Measurements from ENCODE around the gene RAD51B.
A peak's percentile ranks its signal among the peaks of the same experiment; 100 is the strongest.

Gene RAD51B

DNA sequence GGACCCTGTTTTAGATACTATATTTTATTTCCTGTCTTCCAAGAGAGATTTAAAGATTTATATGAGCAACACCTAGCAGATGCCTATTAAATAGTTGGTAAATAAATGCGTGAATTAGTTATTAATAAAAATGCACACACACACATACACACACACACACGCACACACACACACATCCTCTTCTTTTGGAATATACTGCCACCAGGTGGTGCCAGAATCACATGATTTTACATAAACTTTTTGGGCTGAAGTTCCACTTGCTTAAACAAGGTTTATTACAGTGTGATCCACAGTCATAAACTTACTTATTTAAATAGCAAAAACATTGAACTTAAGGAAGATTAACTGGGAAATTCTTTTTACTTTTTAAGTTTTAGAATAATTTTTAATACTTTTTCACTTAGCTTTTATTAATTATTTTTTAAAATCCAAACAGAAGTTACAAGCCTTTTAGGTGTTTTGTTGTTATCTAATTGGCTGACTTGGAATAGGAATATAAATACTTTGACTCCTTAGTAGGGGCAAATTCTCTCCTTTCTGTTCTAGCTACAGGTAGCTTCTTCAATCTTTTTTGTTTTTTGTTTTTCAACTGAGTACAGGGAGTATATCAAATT is 17.5 kb downstream of the RAD51B start:
- Histone ChIP-seq H3K27ac (ENCODE audit: extremely low read depth, low read depth, low read length) (no peak overlapping the region), H3K9me3 (ENCODE audit: control insufficient read depth, insufficient read depth, low read depth, low read length) (no peaks in the 10 kb centered on the region), H3K36me3 (ENCODE audit: control insufficient read depth in 2 of 2, insufficient read depth in 1 of 2, low read length in 2 of 2) (peaks cover 14 to 17% of the 10 kb centered on the region in 2 experiments), H3K4me1 (ENCODE audit: control insufficient read depth, insufficient read depth, low read length) (no peaks in the 10 kb centered on the region), H3K4me3 (ENCODE audit: low read depth, low read length) (no peak overlapping the region)
- ChIA-PET CTCF (interaction anchor here (0.5 to 2.3 kb wide), 27 partner anchors 8 to 1007 kb away, joined by 3 to 12 read pairs (median 3); no protein-coding TSS in a partner anchor), POLR2A (no interaction called here)
- TF ChIP-seq, protein P1, sequence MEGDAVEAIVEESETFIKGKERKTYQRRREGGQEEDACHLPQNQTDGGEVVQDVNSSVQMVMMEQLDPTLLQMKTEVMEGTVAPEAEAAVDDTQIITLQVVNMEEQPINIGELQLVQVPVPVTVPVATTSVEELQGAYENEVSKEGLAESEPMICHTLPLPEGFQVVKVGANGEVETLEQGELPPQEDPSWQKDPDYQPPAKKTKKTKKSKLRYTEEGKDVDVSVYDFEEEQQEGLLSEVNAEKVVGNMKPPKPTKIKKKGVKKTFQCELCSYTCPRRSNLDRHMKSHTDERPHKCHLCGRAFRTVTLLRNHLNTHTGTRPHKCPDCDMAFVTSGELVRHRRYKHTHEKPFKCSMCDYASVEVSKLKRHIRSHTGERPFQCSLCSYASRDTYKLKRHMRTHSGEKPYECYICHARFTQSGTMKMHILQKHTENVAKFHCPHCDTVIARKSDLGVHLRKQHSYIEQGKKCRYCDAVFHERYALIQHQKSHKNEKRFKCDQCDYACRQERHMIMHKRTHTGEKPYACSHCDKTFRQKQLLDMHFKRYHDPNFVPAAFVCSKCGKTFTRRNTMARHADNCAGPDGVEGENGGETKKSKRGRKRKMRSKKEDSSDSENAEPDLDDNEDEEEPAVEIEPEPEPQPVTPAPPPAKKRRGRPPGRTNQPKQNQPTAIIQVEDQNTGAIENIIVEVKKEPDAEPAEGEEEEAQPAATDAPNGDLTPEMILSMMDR (tag by site-specific recombination; IDR thresholded peaks at IDR 0.05) = peak; percentile 42
- TF ChIP-seq, protein P2, sequence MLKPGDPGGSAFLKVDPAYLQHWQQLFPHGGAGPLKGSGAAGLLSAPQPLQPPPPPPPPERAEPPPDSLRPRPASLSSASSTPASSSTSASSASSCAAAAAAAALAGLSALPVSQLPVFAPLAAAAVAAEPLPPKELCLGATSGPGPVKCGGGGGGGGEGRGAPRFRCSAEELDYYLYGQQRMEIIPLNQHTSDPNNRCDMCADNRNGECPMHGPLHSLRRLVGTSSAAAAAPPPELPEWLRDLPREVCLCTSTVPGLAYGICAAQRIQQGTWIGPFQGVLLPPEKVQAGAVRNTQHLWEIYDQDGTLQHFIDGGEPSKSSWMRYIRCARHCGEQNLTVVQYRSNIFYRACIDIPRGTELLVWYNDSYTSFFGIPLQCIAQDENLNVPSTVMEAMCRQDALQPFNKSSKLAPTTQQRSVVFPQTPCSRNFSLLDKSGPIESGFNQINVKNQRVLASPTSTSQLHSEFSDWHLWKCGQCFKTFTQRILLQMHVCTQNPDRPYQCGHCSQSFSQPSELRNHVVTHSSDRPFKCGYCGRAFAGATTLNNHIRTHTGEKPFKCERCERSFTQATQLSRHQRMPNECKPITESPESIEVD (tag by site-specific recombination; IDR thresholded peaks at IDR 0.05) = 0 out of 2 replicates have a peak, but pooled peaks have one; percentile 18
- TF ChIP-seq ZNF664 (tag by site-specific recombination; IDR thresholded peaks at IDR 0.05) (0 out of 2 replicates have a peak, but pooled peaks have one; percentile 19), ZNF837 (tag by site-specific recombination; IDR thresholded peaks at IDR 0.05) (no peak), KLF8 (tag by site-specific recombination; IDR thresholded peaks at IDR 0.05) (peak; percentile 26; the same call in 1 of the 2 replicates), ZNF654 (tag by site-specific recombination; IDR thresholded peaks at IDR 0.05; ENCODE audit: low read depth) (peak; percentile 93), ZNF501 (tag by site-specific recombination; IDR thresholded peaks at IDR 0.05) (no peak)
- TF ChIP-seq, protein P3, sequence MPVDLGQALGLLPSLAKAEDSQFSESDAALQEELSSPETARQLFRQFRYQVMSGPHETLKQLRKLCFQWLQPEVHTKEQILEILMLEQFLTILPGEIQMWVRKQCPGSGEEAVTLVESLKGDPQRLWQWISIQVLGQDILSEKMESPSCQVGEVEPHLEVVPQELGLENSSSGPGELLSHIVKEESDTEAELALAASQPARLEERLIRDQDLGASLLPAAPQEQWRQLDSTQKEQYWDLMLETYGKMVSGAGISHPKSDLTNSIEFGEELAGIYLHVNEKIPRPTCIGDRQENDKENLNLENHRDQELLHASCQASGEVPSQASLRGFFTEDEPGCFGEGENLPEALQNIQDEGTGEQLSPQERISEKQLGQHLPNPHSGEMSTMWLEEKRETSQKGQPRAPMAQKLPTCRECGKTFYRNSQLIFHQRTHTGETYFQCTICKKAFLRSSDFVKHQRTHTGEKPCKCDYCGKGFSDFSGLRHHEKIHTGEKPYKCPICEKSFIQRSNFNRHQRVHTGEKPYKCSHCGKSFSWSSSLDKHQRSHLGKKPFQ (tag by site-specific recombination; IDR thresholded peaks at IDR 0.05) = 0 out of 2 replicates have a peak, but pooled peaks have one; percentile 50
- TF ChIP-seq, protein P4, sequence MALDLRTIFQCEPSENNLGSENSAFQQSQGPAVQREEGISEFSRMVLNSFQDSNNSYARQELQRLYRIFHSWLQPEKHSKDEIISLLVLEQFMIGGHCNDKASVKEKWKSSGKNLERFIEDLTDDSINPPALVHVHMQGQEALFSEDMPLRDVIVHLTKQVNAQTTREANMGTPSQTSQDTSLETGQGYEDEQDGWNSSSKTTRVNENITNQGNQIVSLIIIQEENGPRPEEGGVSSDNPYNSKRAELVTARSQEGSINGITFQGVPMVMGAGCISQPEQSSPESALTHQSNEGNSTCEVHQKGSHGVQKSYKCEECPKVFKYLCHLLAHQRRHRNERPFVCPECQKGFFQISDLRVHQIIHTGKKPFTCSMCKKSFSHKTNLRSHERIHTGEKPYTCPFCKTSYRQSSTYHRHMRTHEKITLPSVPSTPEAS (tag by site-specific recombination; IDR thresholded peaks at IDR 0.05) = peak; percentile 96

DNA sequence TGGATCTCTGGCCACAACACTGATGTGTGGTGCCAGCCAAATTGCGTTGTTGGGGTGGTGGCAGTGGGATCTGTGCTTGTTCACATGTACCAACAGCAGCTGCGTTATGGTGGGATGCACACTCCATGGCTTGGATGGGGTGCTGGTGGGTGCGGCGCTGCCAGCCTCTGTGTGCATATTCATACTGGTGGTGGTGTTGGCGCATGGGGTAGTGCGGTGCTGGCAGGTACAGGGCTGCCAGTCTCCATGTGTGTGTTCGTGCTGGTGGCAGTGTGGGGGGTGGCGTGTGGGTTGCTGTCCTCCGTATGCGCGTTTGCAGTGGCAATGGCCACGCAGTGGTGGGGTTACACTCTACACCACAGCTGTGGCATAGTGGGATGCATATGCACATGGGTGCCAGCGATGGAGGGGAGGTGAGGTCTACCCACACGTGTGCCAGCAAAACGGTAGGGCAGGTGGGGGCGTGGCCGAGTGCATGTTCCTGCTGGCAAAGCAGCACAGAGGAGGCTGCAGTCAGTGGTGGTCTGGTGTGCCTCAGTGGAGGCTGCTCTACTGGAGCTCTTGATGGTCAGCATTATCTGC is 26.5 kb downstream of the RAD51B start:
- H3K36me3 ChIP-seq (ENCODE audit: control insufficient read depth in 2 of 2, insufficient read depth in 1 of 2, low read length in 2 of 2) = no peaks in the 10 kb centered on the region; a peak in 1 of 3 replicates
- H3K9me3 ChIP-seq (ENCODE audit: control insufficient read depth, insufficient read depth, low read depth, low read length) = no peaks in the 10 kb centered on the region; the same call in 1 of the 2 replicates
- ChIA-PET CTCF (no interaction called here), POLR2A (no interaction called here)
- no peak overlapping the region for H3K4me3 ChIP-seq (ENCODE audit: low read depth, low read length)
- H3K27ac ChIP-seq (ENCODE audit: extremely low read depth, low read depth, low read length) = no peak overlapping the region
- no peaks in the 10 kb centered on the region for H3K4me1 ChIP-seq (ENCODE audit: control insufficient read depth, insufficient read depth, low read length)
- TF ChIP-seq ZNF530 (tag by site-specific recombination; IDR thresholded peaks at IDR 0.05; ENCODE audit: low read depth) (no peak), REPIN1 (tag by site-specific recombination; IDR thresholded peaks at IDR 0.05; ENCODE audit: low read depth) (no peak), ZNF473 (tag by site-specific recombination; IDR thresholded peaks at IDR 0.05) (no peak), SETDB1 (IDR thresholded peaks at IDR 0.05; ENCODE audit: insufficient read length, low read length) (no peak), ZNF433 (tag by site-specific recombination; IDR thresholded peaks at IDR 0.05; ENCODE audit: low read depth) (no peak)
- TF ChIP-seq, protein P2 (tag by site-specific recombination; IDR thresholded peaks at IDR 0.05) = no peak
- TF ChIP-seq, protein P5, sequence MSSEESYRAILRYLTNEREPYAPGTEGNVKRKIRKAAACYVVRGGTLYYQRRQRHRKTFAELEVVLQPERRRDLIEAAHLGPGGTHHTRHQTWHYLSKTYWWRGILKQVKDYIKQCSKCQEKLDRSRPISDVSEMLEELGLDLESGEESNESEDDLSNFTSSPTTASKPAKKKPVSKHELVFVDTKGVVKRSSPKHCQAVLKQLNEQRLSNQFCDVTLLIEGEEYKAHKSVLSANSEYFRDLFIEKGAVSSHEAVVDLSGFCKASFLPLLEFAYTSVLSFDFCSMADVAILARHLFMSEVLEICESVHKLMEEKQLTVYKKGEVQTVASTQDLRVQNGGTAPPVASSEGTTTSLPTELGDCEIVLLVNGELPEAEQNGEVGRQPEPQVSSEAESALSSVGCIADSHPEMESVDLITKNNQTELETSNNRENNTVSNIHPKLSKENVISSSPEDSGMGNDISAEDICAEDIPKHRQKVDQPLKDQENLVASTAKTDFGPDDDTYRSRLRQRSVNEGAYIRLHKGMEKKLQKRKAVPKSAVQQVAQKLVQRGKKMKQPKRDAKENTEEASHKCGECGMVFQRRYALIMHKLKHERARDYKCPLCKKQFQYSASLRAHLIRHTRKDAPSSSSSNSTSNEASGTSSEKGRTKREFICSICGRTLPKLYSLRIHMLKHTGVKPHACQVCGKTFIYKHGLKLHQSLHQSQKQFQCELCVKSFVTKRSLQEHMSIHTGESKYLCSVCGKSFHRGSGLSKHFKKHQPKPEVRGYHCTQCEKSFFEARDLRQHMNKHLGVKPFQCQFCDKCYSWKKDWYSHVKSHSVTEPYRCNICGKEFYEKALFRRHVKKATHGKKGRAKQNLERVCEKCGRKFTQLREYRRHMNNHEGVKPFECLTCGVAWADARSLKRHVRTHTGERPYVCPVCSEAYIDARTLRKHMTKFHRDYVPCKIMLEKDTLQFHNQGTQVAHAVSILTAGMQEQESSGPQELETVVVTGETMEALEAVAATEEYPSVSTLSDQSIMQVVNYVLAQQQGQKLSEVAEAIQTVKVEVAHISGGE (tag by site-specific recombination; conservative IDR thresholded peaks at IDR 0.05; ENCODE audit: low read depth) = no peak
- TF ChIP-seq, protein P6, sequence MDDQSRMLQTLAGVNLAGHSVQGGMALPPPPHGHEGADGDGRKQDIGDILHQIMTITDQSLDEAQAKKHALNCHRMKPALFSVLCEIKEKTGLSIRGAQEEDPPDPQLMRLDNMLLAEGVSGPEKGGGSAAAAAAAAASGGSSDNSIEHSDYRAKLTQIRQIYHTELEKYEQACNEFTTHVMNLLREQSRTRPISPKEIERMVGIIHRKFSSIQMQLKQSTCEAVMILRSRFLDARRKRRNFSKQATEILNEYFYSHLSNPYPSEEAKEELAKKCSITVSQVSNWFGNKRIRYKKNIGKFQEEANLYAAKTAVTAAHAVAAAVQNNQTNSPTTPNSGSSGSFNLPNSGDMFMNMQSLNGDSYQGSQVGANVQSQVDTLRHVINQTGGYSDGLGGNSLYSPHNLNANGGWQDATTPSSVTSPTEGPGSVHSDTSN (CRISPR knock-in tag; IDR thresholded peaks at IDR 0.05) = no peak

All from HEK293 (cell line).